GM12878 (cell line): ENCODE results near the gene SCRN1. TPM values are rescaled to one million over a fixed set of nuclear protein-coding genes. Genes with fewer than 3 reads are reported as not detected.

Source experiments
- ATAC-seq: fragments of 200-7000 bp; cut with Tn5 transposase; 3 replicates; pipeline ENCODE4 v1.9.1; 2020; ENCODE audit warnings: mild to moderate bottlenecking, moderate library complexity
- BruUV-seq: library from RNA; stranded (reverse); fragments of 400-500 nt; replicated peaks from 2 replicates; lab custom pipeline; 2021; lab: Mats Ljungman, UMichigan
- CTCF ChIA-PET: fragments of 300-600 bp; sonication (Branson Sonifier 250); formaldehyde crosslinking; extraction: SDS; loops from one replicate; lab custom pipeline; 2021; ENCODE audit warnings: inconsistent platforms; lab: Yijun Ruan, JAX
- POLR2A ChIA-PET: fragments of 350-600 bp; formaldehyde crosslinking; extraction: SDS; loops from one replicate; lab custom pipeline; 2021; ENCODE audit warnings: inconsistent platforms; lab: Charles Lee
- RAD21 ChIA-PET: fragments of 300-600 bp; sonication (Branson Sonifier 250); formaldehyde crosslinking; loops from one replicate; lab custom pipeline; 2023; ENCODE audit warnings: antibody characterized with exemption; ENCODE audit not compliant: unreplicated experiment; lab: Charles Lee
- SMC1A ChIA-PET: fragments of 300-600 bp; sonication (Branson Sonifier 250); formaldehyde crosslinking; loops from one replicate; lab custom pipeline; 2023; ENCODE audit not compliant: unreplicated experiment, uncharacterized antibody; lab: Charles Lee
- DNase-seq: peaks from one replicate; pipeline ENCODE4 v3.0.0-alpha.2; 2011; ENCODE audit warnings: low read depth, low spot score
- FAIRE-seq: peaks from 3 replicates; lab custom pipeline; 2011; peaks lifted over from hg19 to GRCh38; lab: Jason Lieb, UNC
- H2AFZ ChIP-seq: 2 replicates; pipeline ENCODE4 v1.6.0; 2011; ENCODE audit warnings: low read depth, low read length, control low read depth; ENCODE audit not compliant: control insufficient read depth
- H3K27ac ChIP-seq: 2 replicates; pipeline ENCODE4 v1.5.1; 2011; ENCODE audit warnings: control low read depth; ENCODE audit not compliant: control insufficient read depth, insufficient read depth
- H3K27me3 ChIP-seq, 2 experiments: replicated peaks in 1 of 2; 2 replicates each; pipeline versions ENCODE4 v1.6.0 to v1.6.1; 2011; ENCODE audit warnings: low read length in 1 of 2; ENCODE audit not compliant: control insufficient read depth in 2 of 2, insufficient read depth in 2 of 2
- H3K36me3 ChIP-seq, 2 experiments: 2 replicates each; pipeline ENCODE4 v1.5.1; 2011; ENCODE audit warnings: low read length in 1 of 2; ENCODE audit not compliant: control insufficient read depth in 2 of 2, insufficient read depth in 2 of 2
- H3K4me1 ChIP-seq: 2 replicates; pipeline ENCODE4 v1.6.1; 2011; ENCODE audit warnings: mild to moderate bottlenecking, low read length, moderate library complexity, mixed read lengths; ENCODE audit not compliant: control insufficient read depth, insufficient read depth
- H3K4me2 ChIP-seq: 2 replicates; pipeline ENCODE4 v1.6.0; 2011; ENCODE audit warnings: control low read depth; ENCODE audit not compliant: control insufficient read depth, insufficient read depth
- H3K4me3 ChIP-seq: fragments of 200-600 bp; sonication (generic); 2 replicates; pipeline ENCODE4 v1.5.1; 2016
- H3K79me2 ChIP-seq: 2 replicates; pipeline ENCODE4 v1.6.0; 2011; ENCODE audit warnings: low read length; ENCODE audit not compliant: control insufficient read depth, insufficient read depth
- H3K9ac ChIP-seq: 2 replicates; pipeline ENCODE4 v1.8.0; 2011; ENCODE audit warnings: low read length, control low read depth, mixed read lengths; ENCODE audit not compliant: control insufficient read depth, insufficient read depth
- H3K9me3 ChIP-seq: replicated peaks from 3 replicates; pipeline ENCODE4 v1.5.1; 2011; ENCODE audit warnings: mild to moderate bottlenecking, low read length; ENCODE audit not compliant: control insufficient read depth, insufficient read depth
- H4K20me1 ChIP-seq: 2 replicates; pipeline ENCODE4 v1.6.0; 2011; ENCODE audit not compliant: control insufficient read depth, insufficient read depth
- GATAD2B ChIP-seq: fragments of 450-650 bp; conservative IDR thresholded peaks from 2 replicates; pipeline ENCODE4 v1.6.1; 2017; ENCODE audit warnings: low read depth, mild to moderate bottlenecking, moderate library complexity
- MTA2 ChIP-seq: fragments of 450-650 bp; IDR thresholded peaks from 2 replicates; pipeline ENCODE4 v1.6.1; 2016; ENCODE audit warnings: low read depth, mild to moderate bottlenecking, moderate library complexity
- NR2C1 ChIP-seq: fragments of 450-650 bp; IDR thresholded peaks from 2 replicates; pipeline ENCODE4 v1.6.1; 2017; ENCODE audit warnings: antibody characterized with exemption, mild to moderate bottlenecking, moderate library complexity
- RBBP5 ChIP-seq: fragments of 200-600 bp; sonication (generic); conservative IDR thresholded peaks from 2 replicates; pipeline ENCODE4 v1.6.1; 2016
- RUNX3 ChIP-seq: IDR thresholded peaks from 2 replicates; pipeline ENCODE4 v1.6.1; 2012; ENCODE audit warnings: low read length, inconsistent platforms
- SIN3A ChIP-seq: IDR thresholded peaks from 2 replicates; pipeline ENCODE4 v1.6.1; 2012; ENCODE audit warnings: low read depth, low read length, improper control_type of control experiment
- SP1 ChIP-seq: IDR thresholded peaks from one replicate; pipeline ENCODE4 v1.6.1; 2011; ENCODE audit warnings: low read depth, low read length
- SUZ12 ChIP-seq: fragments of 200-600 bp; sonication (generic); IDR thresholded peaks from one replicate; pipeline ENCODE4 v1.6.1; 2018; ENCODE audit warnings: antibody characterized with exemption, mild to moderate bottlenecking; ENCODE audit not compliant: unreplicated experiment
- YY1 ChIP-seq: IDR thresholded peaks from 2 replicates; pipeline ENCODE4 v1.6.1; 2011; ENCODE audit warnings: low read depth, mild to moderate bottlenecking, low read length
- ZBED1 ChIP-seq: IDR thresholded peaks from 2 replicates; pipeline ENCODE4 v1.6.1; 2016; ENCODE audit warnings: borderline replicate concordance
- ZNF207 ChIP-seq: fragments of 450-650 bp; IDR thresholded peaks from 2 replicates; pipeline ENCODE4 v1.6.1; 2014; ENCODE audit warnings: antibody characterized with exemption, mild to moderate bottlenecking, borderline replicate concordance
- in situ Hi-C: fragments of 300-500 bp; cut with MboI; formaldehyde crosslinking; loops from 9 replicates; pipeline ENCODE4 v1.14.3; 2018; ENCODE audit warnings: mixed read lengths
- intact Hi-C: fragments of 100-400 bp; cut with micrococcal nuclease; formaldehyde crosslinking; loops from one replicate; pipeline ENCODE4 v1.14.2; 2022; ENCODE audit not compliant: unreplicated experiment
- polyA plus RNA-seq, 11 experiments: library from polyadenylated mRNA; depleted of rRNA in 4 of 11; unstranded in 6 of 11; stranded (reverse) in 5 of 11; fragments of >200 nt; fragmentation: Nextera tagmentation in 4 of 11; fragmentation: Illumina TruSeq in 1 of 11; extraction: Ambion mirVana in 4 of 11; extraction: Trizol in 1 of 11; gene quantifications; 1 replicate in 1 of 11; 2 replicates in 10 of 11; pipeline versions ENCODE4 v1.2.1 to v1.2.3, GENCODE V29; 2011 to 2016; ENCODE audit warnings: inconsistent platforms in 2 of 11, missing spikeins in 2 of 11, low read depth in 1 of 11
- total RNA-seq, 4 experiments: library from RNA; depleted of rRNA in 3 of 4; stranded (reverse); fragments of >200 nt in 3 of 4; fragmentation: Illumina TruSeq in 1 of 4; extraction: Trizol in 1 of 4; gene quantifications; 2 replicates each; pipeline versions ENCODE4 v1.2.1 to v1.2.3, GENCODE V29; 2013 to 2021
- TF ChIP-seq, protein P1 (sequence below): fragments of 450-650 bp; formaldehyde crosslinking; IDR thresholded peaks from 2 replicates; pipeline ENCODE4 v1.4.0; 2022; ENCODE audit warnings: mild to moderate bottlenecking, moderate library complexity

SCRN1 gene
- total and polyA plus RNA-seq, 10 of the 15 experiments (the other 5 are each of a cell fraction or from before 2014, with no cell fraction given), result 11.1 to 67.6 (median 41.7) TPM

GRCh38 chr7:29995652-29996051, 6.1 kb upstream of the SCRN1 start:
- H3K4me3 ChIP-seq, result no peak overlapping the region
- BruUV-seq, result no TSS peak
- no peaks in the 10 kb centered on the region; the same call in none of the 2 replicates for H3K79me2 ChIP-seq
- H3K27me3 ChIP-seq, result no peaks in the 10 kb centered on the region
- H3K36me3 ChIP-seq, result no peaks in the 10 kb centered on the region
- no peak for DNase-seq
- H3K9me3 ChIP-seq, result peaks cover 3% of the 10 kb centered on the region; the same call in 2 of the 3 replicates
- no peaks in the 10 kb centered on the region for H3K4me1 ChIP-seq
- H3K9ac ChIP-seq, result no peak overlapping the region
- no peak for FAIRE-seq
- no peak overlapping the region for H3K27ac ChIP-seq
- no peak for TF ChIP-seq RBBP5
- TF ChIP-seq MTA2, result no peak
- no peak for TF ChIP-seq NR2C1
- no peak for TF ChIP-seq ZNF207
- no peak for TF ChIP-seq SIN3A
- no peak for TF ChIP-seq GATAD2B
- no peak for TF ChIP-seq ZBED1
- no peak for TF ChIP-seq SP1
- TF ChIP-seq, protein P1, sequence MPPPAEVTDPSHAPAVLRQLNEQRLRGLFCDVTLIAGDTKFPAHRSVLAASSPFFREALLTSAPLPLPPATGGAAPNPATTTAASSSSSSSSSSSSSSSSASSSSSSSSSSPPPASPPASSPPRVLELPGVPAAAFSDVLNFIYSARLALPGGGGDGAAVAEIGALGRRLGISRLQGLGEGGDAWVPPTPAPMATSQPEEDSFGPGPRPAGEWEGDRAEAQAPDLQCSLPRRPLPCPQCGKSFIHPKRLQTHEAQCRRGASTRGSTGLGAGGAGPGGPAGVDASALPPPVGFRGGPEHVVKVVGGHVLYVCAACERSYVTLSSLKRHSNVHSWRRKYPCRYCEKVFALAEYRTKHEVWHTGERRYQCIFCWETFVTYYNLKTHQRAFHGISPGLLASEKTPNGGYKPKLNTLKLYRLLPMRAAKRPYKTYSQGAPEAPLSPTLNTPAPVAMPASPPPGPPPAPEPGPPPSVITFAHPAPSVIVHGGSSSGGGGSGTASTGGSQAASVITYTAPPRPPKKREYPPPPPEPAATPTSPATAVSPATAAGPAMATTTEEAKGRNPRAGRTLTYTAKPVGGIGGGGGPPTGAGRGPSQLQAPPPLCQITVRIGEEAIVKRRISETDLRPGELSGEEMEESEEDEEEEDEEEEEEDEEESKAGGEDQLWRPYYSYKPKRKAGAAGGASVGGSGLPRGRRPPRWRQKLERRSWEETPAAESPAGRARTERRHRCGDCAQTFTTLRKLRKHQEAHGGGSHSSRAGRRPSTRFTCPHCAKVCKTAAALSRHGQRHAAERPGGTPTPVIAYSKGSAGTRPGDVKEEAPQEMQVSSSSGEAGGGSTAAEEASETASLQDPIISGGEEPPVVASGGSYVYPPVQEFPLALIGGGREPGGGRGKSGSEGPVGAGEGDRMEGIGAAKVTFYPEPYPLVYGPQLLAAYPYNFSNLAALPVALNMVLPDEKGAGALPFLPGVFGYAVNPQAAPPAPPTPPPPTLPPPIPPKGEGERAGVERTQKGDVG, result no peak
- TF ChIP-seq RUNX3, result no peak
- TF ChIP-seq SUZ12, result no peak
- no peak for TF ChIP-seq YY1
- in situ Hi-C loops (no loop called here), intact Hi-C loops (no loop called here)
- ChIA-PET POLR2A (no interaction called here), CTCF (interaction anchor here (0.5 to 1.2 kb wide), 3 partner anchors 66 to 821 kb away, joined by 3 to 4 read pairs (median 4); no protein-coding TSS in a partner anchor), SMC1A (interaction anchor here (1.6 kb wide), 1 partner anchor 37 kb away, joined by 3 read pairs; no protein-coding TSS in a partner anchor), RAD21 (no interaction called here)
- no peak for ATAC-seq
- no peak overlapping the region for H2AFZ ChIP-seq
- H3K4me2 ChIP-seq, result no peak overlapping the region
- no peaks in the 10 kb centered on the region for H4K20me1 ChIP-seq
